ENCODE results near the gene CATSPERE.
"Not testable (repeated sequence)": the region's sequence is repeated elsewhere in the genome, so short reads cannot be mapped to it uniquely, and the experiment has no call there.

The CATSPERE gene

DNA sequence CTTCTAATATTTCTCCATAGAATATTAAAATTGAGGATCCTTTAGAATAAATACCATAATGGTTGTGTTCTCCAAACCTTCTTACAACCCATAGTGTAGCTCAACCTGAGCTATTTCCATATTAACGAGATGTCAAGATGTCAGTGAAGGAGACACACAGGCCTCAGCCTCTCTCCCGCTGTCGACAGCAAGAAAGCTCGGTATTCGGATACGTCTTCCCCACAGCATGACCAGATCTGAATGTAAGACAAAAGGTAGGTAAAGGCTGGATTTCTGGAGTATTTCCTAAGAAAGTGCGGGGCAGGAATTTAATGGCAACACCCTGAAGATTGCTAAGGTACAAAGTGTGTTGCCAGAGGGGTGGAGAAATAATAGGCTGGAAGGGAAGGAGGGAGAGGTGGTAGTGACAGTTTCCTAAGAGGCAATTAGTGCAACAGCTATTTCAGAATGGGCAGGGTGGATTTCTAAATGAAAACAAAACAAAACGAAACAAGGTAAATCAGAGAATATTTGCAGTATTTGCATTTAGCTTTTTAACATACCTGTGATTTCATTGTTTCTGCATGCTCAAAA lies 11.1 kb upstream of the CATSPERE start:
- no peak for DNase-seq

GRCh38 chr1:244450597-244451538 lies 10.2 kb upstream of the CATSPERE start:
- peak; percentile 86 for DNase-seq

- DNase-seq = no peak
These were observed 9.5 kb upstream of the CATSPERE start, which contains the start of gene ADSS2 for GRCh38 chr1:244451539-244451950. ADSS2 (minus strand) TSS chr1:244451909; CDS start chr1:244451817, 92 bp downstream.

GRCh38 chr1:244451951-244452795 lies 8.9 kb upstream of the CATSPERE start:
- peak; percentile 98 for DNase-seq

DNA sequence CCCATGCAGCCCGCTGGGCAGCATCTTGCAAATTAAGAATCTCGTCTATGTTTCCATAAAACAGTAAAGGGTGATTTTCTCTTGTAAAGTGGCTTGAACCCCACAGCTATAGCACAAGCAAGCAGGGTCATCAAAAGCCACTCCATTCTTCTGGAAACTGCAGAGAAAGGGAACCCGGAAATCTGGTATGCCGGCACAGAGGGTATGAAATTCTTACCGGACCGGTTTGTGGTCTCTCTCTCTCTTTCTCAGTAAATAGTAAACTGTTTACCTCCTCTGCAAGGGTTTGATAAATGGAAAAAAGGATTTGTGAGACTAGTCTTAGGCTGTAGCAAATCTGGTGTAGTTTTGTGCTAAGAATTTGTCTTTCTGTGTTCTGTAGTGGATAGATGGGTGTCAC lies 6.7 kb upstream of the CATSPERE start:
- no peak for DNase-seq

DNA sequence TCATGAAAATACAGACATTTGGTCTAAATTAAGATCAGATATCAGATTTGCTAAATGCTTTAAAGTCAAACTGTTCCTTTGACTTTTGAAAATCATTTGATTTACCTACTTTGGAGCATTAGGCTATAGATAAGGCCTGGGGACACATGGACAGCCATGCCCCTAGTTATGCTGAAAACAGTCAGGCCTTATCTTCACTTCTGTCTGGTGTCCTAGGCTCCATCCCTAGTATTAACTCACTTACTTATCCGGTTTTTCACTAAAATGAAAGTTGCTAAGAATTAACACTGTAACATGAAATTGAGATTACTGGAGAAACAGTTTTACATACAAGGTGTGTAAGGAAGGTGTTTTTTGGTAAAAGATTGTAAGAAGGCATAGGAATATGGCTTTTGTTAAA lies 4.5 kb upstream of the CATSPERE start:
- DNase-seq = no peak

- no peak for DNase-seq
These were observed 2.3 kb upstream of the CATSPERE start for GRCh38 chr1:244458781-244459180.

GRCh38 chr1:244460197-244460596 lies 876 bp upstream of the CATSPERE start:
- peak; percentile 67 for DNase-seq

DNA sequence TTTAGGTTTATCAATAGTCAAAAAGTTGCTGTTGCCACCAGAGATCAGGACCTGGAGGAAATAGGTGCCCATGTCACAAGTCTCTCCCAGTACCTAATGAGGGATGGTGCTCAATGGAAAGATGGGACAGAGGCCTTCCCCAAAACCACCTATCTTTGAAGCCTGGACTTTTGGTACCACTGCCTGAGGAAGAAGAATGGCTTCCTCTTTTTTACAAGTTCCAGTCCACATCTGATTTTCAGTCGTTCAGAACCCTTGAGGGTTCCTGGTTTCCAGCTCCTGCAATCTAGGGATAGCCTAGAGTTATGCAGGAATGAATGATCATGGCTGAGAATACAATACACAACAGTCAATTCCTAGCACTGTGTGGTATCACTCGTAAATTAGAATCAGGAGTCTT lies 5.7 kb downstream of the CATSPERE start:
- DNase-seq = no peak

- DNase-seq = no peak
These were observed 12.1 kb downstream of the CATSPERE start for GRCh38 chr1:244473059-244473605.

GRCh38 chr1:244484971-244485370 lies 23.9 kb downstream of the CATSPERE start:
- DNase-seq = not testable (repeated sequence)

DNA sequence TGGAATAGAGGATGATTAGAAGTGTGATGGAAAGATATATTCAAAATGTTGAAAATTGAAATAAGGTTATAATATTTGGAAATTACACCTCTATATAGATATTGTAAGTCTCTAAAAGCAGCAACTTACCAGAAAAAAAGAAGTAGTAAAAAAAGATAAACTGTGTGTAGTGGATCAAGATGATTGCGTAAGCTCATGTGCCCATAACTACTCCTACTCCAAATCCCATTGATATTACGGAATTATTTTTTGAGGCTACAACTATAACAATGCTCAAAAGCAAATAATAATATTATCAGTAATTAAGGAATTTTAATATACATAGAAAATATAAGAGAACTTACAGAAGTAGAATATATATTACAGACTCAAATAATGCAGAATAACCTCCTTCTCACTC lies 33.6 kb downstream of the CATSPERE start:
- no peak for DNase-seq

- DNase-seq = no peak
These were observed 35.1 kb downstream of the CATSPERE start for GRCh38 chr1:244496186-244496585.

DNA sequence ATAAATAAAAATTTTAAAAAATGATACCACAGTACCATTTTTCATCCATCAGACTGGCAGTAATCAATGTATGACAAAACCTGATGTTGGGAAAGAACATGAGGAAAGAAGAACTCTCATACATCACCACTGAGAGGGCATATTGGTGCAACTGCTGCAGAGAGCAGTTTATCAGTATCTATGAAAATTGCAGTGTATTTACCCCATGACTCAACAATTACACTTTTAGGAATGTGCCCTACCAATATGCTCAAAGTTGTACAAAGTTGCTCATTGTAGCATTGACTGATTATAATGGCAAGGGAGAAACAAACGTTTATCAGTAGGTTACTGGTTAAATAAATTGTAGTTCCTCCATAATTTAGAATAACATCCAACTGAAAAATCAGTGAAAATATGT lies 36.7 kb downstream of the CATSPERE start:
- no peak for DNase-seq

DNA sequence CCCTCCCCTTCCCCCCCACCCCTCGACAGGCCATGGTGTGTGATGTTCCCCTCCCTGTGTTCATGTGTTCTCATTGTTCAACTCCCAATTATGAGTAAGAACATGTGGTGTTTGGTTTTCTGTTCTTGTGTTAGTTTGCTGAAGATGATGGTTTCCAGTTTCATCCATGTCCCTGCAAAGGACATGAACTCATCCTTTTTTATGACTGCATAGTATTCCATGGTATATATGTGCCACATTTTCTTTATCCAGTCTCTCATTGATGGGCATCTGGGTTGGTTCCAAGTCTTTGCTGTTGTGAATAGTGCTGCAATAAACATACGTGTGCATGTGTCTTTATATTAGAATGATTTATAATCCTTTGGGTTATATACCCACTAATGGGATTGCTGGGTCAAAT lies 38.4 kb downstream of the CATSPERE start:
- DNase-seq = not testable (repeated sequence)

- DNase-seq = not testable (repeated sequence)
These were observed 39.4 kb downstream of the CATSPERE start for GRCh38 chr1:244500515-244500914.

GRCh38 chr1:244502630-244503029 lies 41.6 kb downstream of the CATSPERE start:
- DNase-seq = no peak

- DNase-seq = no peak
These were observed 52.4 kb downstream of the CATSPERE start for GRCh38 chr1:244513493-244513892.

- no peak for DNase-seq
These were observed 54.6 kb downstream of the CATSPERE start for GRCh38 chr1:244515680-244516079.

DNA sequence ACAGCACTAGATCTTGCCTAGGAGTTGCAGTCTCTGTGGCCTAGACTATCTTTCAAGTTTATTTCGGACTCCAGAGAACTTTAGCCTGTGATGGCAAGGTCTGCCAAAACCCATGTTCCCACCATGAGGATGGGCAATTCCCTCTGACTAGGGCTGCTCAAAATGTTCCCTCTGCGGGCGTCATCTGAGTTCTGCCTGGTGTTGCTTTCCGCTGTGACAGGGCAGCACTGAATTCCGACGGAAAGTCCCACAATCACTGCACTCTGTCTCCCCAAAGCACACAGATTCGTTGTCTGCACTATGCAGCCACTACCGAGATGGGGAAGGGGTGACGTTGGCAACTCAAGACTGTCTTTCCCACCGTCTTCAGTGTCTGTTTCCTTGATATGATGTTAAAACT lies 75.2 kb downstream of the CATSPERE start:
- DNase-seq = no peak

- no peak for DNase-seq
These were observed 84.4 kb downstream of the CATSPERE start for GRCh38 chr1:244545511-244545910.

DNA sequence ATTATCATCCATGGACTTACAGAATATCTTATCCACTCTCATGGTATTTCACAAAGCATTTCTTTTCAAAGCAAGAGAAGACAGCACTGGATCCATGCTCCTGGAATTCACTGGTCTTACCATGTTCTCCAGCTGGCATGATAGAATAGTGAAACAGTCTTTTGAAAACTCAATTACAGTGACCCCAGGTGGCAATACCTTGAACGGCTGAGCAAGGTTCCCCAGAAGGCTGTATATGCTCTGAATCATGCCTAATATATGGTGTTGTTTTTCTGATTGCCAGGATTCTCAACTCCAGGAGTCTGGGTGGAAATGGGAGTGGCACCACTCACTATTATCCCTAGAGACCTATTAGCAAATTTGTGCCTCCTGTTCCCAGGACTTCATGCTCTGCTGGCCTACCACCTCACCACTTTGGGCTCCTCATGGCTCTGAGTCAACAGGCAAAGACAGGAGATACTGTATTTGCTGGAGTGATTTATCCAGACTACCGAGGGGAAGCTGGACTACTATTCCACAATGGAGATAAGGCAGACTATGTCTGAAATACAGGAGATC lies 87.6 kb downstream of the CATSPERE start:
- DNase-seq = no peak

- no peak for DNase-seq
These were observed 91.3 kb downstream of the CATSPERE start for GRCh38 chr1:244552336-244552735.

Measured in activated CD8-positive, alpha-beta memory T cell treated with anti-CD3 and anti-CD28 coated beads for 24 hours (primary cell).